Activated effector memory CD4-positive, alpha-beta T cell treated with anti-CD3 and anti-CD28 coated beads, Interleukin-2, amount 50 U/mL, for 16 hours (primary cell): Measurements from ENCODE around the gene ATP7B.
A peak's percentile ranks its signal among the peaks of the same experiment; 100 is the strongest.

Experiments
- DNase-seq: peaks from one replicate; pipeline ENCODE4 v3.0.0-alpha.2; 2020

Gene ATP7B

DNA sequence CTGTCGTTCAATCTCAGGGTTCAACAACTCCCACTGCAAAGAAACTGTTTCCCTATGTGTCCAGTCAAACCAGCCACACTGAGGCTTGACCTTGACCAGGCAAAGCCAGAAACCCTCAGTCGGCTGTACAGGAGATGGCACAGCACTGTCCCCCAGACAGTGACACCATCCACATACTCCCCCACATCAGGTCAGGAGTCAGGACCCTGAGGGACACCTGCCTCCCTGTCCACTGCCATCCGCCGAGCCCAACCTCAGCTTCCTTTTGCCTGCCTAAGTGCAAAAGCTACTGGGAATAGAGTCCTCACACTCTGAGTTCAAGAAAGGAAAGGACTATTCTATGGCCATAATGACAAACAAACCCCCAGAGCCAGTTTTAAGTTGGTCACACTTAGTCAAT is 66.8 kb downstream of the ATP7B start:
- DNase-seq = no peak

- DNase-seq = peak; percentile 22
Measured at GRCh38 chr13:51943721-51944120, 67.5 kb downstream of the ATP7B start.

DNA sequence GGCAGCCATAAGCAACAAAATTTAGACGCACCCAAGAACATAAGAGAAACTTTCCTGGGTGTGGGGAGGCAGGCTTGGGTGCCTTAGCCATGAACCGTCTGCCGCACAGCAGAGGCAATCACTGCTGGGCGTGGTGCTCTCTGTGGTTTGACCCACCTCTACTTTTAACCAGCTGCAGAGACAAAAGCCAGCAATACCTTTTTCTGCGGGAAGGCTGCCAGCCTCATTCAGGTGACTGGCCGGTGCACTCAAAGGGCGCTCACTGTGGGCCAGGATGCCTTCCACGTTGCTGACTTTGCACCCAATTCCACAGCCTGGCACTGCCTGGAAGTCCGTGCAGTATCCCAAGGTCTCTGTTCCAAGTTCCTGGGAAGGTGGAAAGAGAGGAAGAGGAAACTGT is 69.1 kb downstream of the ATP7B start:
- peak; percentile 69 for DNase-seq

DNA sequence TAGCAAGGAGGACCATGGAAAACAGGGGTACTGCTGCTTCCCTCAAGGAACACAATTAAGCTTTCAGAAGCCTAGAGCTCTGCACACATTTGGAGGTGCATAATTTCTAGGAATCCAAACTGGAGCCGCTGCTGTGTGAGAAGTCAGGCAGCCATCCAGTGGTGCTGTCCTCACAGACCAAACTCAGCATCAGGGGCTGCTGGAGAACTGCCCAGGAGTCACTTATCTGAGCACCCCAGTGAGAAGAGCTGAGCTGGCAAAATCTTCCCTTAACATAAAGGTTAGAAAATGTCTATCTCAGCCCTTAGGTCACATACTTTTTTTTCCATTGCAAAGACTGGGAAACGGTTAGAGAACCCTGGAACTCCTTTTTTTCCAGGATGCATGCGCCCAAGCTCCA is 72.8 kb downstream of the ATP7B start:
- DNase-seq = no peak

DNA sequence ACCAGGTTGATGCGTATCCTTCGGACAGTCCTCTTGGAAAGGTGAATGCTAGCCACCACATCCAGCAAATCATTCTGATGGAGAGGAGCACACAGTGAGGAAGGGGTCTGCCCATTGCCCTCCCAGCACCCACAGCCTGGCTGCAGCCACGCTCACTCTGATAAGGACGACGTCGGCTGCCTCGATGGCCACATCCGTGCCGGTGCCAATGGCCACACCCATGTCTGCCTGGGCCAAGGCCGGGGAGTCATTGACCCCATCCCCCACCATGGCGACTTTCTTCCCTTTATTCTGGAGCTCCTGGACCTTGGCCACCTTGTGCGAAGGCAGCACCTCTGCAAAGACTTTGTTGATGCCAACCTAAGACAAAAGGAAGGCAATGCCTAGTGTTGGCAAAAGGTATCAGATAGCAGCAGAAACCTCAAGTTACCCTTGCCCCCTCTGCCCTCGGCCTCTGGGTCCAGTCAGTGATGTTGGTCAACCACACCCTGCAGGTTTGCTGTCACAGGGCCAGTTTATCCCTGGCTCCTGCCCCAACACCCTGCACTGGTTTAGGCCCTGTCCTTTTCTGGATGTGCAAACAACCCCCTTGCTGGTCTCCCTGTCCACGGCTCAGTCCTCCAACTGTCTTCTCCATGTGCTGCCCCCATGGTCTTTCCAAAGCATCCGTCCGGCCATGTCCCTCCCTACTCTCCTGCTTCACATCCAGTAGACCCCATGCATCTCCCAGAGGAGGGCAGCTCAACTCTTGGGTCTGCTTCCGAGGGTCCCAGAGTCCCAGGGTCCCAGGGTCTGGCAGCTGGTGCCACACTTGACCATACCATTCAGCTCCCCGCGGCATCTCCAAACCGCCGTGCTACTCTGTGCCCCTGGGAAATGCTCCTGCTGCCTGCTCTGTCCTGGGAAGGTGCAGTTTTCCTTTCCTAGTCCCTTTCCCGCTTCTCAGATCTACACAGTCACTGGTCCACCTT is 73.6 kb downstream of the ATP7B start:
- peak; percentile 53 for DNase-seq

DNA sequence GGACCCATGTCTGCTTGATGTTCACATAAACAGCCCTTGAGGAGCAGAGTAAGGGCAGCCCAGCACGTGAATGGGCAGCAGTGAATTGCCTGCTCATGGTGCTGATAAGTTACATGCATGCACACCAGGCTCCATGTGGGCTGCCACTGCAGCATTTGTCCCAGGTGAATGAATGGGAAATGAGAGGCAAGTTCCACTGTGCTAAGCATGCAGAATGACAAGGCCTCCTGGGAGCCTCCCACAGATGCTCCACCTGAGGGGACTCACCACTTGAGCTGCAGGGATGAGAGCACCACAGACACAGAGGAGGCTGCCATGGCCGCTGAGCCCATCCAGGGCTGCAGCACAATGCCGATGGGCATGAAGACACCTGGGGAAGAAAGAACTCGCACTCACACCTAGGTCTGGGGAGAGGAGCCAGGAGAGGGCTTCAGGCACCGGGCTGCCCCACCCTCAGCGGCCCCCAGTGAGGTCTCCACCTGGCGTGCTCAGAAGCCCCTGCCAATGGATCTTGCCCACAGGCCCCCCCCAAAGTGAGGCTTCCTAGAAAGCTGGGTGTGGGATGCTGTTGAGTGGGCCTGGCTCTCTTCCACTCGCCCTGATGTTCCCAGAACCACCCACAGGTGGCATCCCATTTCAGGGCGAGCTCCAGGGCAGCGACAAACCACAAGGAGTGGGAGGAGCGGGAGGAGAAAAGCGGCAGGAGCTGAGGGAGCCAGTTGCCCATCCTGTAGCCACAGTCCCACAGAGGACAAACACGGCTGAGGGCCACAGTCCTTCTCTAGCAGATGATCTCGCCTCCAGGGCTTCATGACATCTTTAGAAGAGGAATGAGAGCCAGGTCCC is 75.7 kb downstream of the ATP7B start:
- DNase-seq = no peak

DNA sequence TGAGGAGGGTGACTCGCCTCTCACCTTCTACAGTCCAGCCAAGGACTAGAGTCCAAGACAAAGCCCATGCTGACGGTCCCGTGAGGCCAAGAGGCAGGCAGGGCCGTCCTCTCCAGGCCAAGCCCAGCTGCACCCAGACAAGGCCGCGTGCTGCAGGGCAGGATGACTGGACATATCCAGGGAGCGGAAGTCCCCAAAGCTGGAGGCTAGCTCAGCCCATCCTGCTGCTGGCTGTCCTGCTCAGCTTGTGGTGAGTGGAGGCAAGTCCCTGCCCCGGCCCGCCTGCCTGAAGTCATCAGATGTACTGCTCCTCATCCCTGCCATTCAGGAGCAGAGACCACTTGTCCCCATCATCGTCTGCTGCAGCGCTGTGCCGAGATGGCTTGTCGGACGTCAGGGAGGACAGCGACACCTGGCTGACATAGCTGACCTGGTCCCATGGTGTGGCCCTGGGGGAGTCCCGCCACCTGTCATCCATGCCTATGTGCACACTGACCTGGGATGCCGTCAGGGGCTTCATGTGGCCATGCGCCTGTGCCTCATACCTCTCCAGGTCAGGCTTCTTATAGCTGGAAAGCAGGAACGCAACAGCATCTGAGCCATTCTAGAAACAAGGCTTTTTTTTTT is 76.7 kb downstream of the ATP7B start:
- DNase-seq = no peak

- no peak for DNase-seq
Measured at GRCh38 chr13:51933466-51934058, 77.7 kb downstream of the ATP7B start.

DNA sequence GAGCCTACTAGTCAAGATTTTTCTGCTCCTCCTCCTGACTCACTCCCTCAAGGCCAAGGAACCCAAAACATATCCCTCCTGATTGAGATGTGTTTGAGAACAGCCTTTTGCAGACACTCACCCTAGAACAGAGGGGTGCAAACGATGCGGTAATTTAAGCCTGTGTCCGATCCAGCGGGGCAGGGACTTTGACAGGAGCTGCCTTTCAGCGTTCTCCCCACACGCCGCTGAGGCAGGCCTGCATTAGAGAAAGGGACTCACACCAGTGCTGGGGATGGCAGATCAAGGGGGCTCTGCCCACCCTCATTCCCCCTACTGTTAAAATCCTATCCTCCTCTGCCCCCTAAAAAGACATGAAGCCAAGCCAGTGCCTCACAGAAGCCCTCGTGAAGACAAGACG is 79.0 kb downstream of the ATP7B start:
- DNase-seq = no peak

DNA sequence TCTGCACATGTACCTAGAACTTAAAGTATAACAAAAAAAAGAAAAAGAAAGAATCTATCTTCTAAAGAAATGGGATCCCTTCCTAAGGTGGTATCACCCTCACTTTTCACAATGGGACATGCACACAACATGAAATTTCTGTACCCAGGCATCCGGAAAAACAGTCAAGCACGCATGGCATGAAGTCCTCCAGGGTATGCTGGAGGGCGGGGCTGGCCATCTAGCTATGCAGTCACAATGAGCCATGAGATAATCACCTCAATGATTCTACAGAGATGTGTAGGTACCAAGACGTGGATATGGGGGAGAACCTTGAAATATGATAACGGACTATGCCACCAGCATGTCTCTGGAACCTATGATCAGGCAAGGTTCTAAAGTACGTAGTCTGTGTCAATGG is 79.6 kb downstream of the ATP7B start:
- no peak for DNase-seq

GRCh38 chr13:51929699-51930098 is 81.6 kb downstream of the ATP7B start:
- DNase-seq = no peak

DNA sequence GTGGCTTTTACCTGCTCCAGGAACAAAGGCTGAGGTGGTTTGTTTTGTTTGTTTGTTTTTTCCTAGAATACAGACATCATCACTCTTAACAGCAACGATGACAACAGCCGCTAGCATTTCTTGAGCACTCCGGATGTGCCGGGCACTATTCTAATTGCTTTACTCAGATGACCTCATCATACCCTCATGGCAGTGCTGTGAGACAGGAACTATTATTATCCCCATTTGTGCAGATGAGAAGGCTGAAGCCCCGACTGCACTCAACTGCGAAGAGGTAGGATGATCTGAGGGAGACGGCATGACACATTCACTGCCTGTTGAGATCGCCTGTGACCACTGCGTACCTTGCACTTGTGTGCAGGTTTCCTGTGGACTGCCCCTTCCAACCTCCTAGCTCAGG is 83.0 kb downstream of the ATP7B start:
- no peak for DNase-seq

DNA sequence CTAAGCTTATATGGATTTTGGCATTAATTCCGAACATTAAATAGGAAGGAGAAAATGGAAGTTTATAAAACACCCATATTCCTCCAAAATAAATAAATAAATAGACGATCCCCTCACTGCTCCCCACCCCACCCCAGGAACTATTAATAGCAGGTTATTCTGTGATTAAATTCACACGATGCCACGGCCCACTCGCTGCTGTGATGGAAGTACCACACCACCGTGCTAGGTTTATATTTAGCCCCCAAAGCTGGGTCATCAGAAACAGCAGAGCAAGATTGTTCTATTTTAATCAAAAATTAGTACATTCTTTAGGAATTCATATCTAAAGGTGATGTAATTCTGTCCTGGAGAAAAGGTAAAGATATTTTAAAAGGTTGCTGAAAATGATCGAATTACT is 84.1 kb downstream of the ATP7B start:
- DNase-seq = no peak

DNA sequence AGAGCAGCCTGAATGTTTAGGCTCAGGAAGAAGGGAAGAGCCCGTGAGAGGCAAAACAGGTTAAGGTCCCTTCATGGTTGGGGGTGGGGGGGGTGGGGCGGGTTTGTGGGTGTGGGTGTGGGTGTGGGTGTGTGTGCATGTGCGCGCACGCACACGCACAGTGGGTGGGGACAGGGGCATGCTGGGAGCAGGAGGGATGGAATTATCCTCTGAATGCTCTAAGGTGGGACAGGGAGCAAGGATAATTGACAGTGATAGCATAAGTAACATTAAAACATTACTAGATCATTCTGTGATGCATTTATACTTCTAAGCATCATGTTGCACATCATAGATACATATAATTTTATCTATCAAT is 84.7 kb downstream of the ATP7B start:
- no peak for DNase-seq

DNA sequence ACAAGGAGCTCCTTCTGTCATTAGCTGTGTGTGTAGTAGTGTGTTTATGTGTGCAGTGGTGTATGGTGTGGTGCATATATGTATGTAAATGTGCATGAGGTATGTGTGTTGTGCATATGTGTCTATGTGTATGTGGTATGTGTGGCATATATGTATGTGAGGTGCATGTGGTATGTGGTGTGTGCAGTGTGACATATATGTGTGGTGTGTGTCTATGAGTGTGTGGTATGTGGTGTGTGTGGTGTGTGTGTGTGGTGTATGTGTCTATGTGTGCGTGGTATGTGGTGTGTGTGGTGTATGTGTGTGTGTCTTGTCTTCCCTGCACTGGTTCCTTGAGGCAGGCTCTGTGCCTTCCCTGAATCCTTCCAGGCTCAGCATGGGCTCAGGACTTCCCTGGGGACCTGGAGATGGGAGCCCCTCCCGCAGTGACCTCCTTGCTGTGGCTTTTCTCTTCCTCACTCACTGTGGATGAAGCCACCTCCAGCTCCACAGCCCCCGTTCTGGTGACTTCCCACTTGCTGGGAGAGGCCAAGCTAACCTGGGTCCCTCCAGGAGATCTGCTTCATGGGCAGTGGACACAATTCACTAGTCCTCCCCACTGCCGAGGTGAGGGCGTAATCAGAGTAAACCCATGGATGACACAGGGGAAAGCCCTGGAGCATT is 85.3 kb downstream of the ATP7B start:
- DNase-seq = no peak

DNA sequence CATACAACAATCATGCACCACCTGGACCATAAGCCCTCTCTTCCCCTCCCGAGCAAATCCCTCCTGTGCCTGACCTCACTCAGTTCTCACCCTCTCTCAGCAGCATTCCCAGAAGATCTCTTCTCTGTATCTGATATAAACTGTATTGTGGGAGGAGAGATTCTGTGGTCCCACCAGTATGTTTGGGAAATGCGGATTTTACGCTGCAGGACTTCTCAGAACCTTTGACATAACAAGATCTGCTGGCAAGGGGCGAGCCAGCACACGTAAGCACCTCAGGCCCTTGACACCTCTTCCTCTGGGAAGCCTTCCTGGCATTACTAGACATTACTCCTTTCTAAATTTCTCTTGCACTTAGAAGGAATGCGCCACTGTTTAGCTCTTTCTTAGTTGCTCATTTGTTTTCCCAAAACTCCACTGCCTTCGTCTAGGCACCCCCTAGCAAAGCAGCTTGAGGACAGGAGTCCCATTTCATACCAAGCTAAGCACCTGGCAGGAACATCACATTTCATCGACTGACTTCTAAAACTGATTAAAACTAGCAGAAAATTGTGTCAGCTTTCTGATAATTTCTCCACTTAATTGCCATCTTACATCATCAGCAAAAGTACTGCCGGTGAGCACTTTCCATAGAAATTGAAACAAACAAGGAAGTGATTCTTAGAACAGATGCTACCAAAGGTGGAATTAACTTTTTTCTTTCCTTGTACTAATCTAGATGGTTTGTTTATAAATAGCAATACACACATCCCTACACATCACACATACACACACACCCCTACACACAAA is 86.3 kb downstream of the ATP7B start:
- DNase-seq = no peak

GRCh38 chr13:51923983-51924539 is 87.2 kb downstream of the ATP7B start:
- no peak for DNase-seq

DNA sequence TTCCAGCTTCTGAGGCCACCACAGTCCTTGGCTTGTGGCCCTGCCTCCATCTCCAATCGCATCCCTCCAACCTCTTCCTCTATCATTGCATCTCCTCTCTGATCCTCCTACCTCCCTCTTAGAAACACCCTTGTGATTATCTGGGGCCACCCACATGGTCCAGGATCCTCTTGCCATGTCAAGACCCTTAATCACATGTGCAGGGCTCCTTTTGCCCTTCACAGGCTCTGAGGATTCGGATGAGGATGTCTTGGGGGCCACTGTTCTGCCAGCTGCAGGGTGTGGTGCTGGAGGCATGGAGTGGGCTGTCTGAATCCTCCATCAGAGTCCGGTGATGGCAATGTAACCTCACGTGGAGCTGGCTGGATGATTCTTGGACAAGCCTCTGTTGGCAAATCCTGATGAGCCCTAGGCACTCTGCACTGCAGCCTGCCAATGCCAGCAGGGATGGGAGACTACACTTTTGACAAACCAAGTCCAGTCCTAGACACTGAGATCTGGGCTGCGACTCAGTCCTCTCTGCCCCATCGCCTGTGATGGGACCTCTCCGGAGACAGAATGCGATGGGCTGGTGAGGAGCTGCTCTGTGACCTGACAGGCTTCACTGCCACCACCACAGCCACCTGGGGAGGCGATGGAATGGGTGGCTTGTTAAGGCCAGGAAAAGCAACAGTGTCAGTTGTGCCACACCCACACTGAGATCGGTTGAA is 88.3 kb downstream of the ATP7B start:
- DNase-seq = no peak

DNA sequence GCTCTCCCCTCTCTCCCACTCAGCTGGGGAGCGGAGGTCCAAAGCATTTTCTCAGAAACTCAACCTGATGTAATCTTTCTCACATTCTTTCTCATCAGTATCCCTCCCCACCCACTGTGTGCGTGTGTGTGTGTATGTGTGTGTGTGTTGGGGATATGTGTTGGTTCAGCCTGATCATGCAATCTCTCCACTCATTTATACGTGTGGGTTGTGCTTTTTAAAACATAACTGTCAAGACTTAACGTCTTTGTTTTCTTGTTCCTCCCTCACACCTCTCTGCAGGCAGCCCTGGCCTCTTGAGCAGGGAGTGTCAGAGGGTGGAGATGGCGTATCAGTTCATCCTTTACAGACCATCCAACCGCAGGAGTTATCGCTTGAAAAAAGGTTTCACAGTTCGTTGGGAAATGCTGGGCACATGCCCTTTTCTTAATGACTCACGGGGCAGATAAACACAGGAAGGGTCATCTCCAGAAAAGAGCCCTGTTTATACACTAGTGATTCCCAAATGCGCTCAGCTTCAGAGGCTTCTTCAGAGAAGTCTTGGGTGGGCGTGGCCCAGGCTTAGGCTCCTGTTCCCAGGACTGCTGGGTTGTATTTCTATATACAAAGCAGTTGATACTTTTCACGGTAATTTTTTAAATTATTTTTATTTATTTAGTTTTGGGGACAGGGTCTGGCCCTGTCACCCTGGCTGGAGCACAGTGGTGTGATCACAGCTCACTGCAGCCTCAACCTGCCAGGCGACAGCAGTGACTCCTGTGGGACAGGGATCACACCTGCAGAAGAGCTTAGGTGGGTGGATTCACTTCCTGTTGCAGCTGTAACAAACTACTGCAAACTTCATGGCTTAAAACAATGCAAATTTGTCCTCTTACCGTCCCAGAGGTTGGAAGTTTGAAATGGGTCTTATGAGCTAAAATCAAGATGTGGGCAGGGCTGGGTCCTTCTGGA is 89.2 kb downstream of the ATP7B start:
- no peak for DNase-seq

DNA sequence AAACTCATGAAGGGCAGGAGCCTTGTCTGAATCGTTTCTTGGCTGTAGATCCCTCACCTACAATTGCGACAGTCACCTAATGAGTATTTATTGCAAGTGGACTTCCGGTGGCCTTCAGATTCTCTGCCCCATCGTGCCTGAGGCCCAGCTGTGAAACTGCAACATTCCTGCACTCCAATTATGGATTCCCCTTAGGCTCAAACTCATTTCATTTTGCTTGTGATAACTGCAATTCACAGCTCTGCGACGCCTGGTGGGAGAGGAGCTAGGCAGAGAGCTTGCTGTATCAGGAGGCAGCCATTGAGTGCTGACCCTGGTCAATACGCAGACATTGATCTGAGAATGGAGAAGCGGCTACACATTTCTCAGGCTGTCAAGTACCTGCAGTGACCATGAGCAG is 90.5 kb downstream of the ATP7B start:
- DNase-seq = no peak
